GM12878 (cell line): Measurements from ENCODE around the gene PHLPP1. TPM values are rescaled to one million over a fixed set of nuclear protein-coding genes. Genes with fewer than 3 reads are reported as not detected.

ENCODE experiments used
- BCL11A ChIP-seq: IDR thresholded peaks from 2 replicates; pipeline ENCODE4 v1.6.1; 2011; ENCODE audit warnings: low read depth, low read length
- DPF2 ChIP-seq: fragments of 450-650 bp; IDR thresholded peaks from 2 replicates; pipeline ENCODE4 v1.6.1; 2017; ENCODE audit warnings: mild to moderate bottlenecking
- EP300 ChIP-seq, 2 experiments: fragments of 150-350 bp in 1 of 2; IDR thresholded peaks; 2 replicates each; pipeline ENCODE4 v1.6.1; 2011 to 2012; ENCODE audit warnings: low read depth in 2 of 2, low read length in 2 of 2, borderline replicate concordance in 1 of 2, improper control_type of control experiment in 1 of 2, inconsistent platforms in 1 of 2; ENCODE audit not compliant: control insufficient read depth in 1 of 2
- IKZF1 ChIP-seq: fragments of 450-650 bp; conservative IDR thresholded peaks from 2 replicates; pipeline ENCODE4 v1.6.1; 2017; ENCODE audit warnings: antibody characterized with exemption, mild to moderate bottlenecking
- IRF4 ChIP-seq: IDR thresholded peaks from 2 replicates; pipeline ENCODE4 v1.6.1; 2011; ENCODE audit warnings: low read depth, low read length
- SIN3A ChIP-seq: IDR thresholded peaks from 2 replicates; pipeline ENCODE4 v1.6.1; 2012; ENCODE audit warnings: low read depth, low read length, improper control_type of control experiment
- SMAD5 ChIP-seq: IDR thresholded peaks from 2 replicates; pipeline ENCODE4 v1.6.1; 2016; ENCODE audit warnings: antibody characterized with exemption, low read depth
- SRF ChIP-seq, 2 experiments: IDR thresholded peaks; 2 replicates each; pipeline ENCODE4 v1.6.1; 2011; ENCODE audit warnings: low read depth in 2 of 2, low read length in 2 of 2, mild to moderate bottlenecking in 1 of 2, moderate library complexity in 1 of 2
- ZNF592 ChIP-seq: fragments of 450-650 bp; IDR thresholded peaks from 2 replicates; pipeline ENCODE4 v1.6.1; 2017; ENCODE audit warnings: mild to moderate bottlenecking, moderate library complexity
- ZNF622 ChIP-seq: fragments of 450-650 bp; IDR thresholded peaks from 2 replicates; pipeline ENCODE4 v1.6.1; 2017; ENCODE audit warnings: mild to moderate bottlenecking, inconsistent platforms
- polyA plus RNA-seq, 11 experiments: library from polyadenylated mRNA; depleted of rRNA in 4 of 11; unstranded in 6 of 11; stranded (reverse) in 5 of 11; fragments of >200 nt; fragmentation: Nextera tagmentation in 4 of 11; fragmentation: Illumina TruSeq in 1 of 11; extraction: Ambion mirVana in 4 of 11; extraction: Trizol in 1 of 11; gene quantifications; 1 replicate in 1 of 11; 2 replicates in 10 of 11; pipeline versions ENCODE4 v1.2.1 to v1.2.3, GENCODE V29; 2011 to 2016; ENCODE audit warnings: inconsistent platforms in 2 of 11, missing spikeins in 2 of 11, low read depth in 1 of 11
- total RNA-seq, 4 experiments: library from RNA; depleted of rRNA in 3 of 4; stranded (reverse); fragments of >200 nt in 3 of 4; fragmentation: Illumina TruSeq in 1 of 4; extraction: Trizol in 1 of 4; gene quantifications; 2 replicates each; pipeline versions ENCODE4 v1.2.1 to v1.2.3, GENCODE V29; 2013 to 2021

PHLPP1 gene
- total and polyA plus RNA-seq, 10 of the 15 experiments (the other 5 are each of a cell fraction or from before 2014, with no cell fraction given): 0.42 to 7.0 (median 1.9) TPM

DNA sequence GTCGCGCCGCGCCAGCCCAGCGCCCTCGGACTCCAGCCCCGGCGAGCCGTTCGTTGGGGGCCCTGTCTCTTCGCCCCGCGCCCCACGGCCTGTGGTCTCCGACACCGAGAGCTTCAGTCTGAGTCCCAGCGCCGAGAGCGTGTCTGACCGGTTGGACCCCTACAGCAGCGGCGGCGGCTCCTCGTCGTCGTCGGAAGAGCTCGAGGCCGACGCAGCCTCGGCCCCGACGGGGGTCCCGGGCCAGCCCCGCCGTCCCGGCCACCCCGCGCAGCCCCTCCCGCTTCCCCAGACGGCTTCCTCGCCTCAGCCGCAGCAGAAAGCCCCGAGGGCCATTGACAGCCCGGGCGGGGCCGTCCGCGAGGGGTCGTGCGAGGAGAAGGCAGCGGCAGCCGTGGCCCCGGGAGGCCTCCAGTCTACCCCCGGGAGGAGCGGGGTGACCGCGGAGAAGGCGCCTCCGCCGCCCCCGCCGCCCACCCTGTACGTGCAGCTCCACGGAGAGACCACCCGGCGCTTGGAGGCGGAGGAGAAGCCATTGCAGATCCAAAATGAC, 1.4 kb downstream of the PHLPP1 start (continued):
- no peak for TF ChIP-seq ZNF622
- no peak for TF ChIP-seq BCL11A
- no peak for TF ChIP-seq SIN3A
- TF ChIP-seq SRF (IDR thresholded peaks at IDR 0.05; ENCODE audit: low read depth in 2 of 2, low read length in 2 of 2): no peak
- TF ChIP-seq SMAD5: no peak
- TF ChIP-seq IRF4: no peak
- TF ChIP-seq ZNF592: no peak
- TF ChIP-seq DPF2: 0 out of 2 replicates have a peak, but pooled peaks have one; percentile 8
- TF ChIP-seq IKZF1: peak; percentile 80
- TF ChIP-seq EP300 (IDR thresholded peaks at IDR 0.05; ENCODE audit: borderline replicate concordance in 1 of 2, control insufficient read depth in 1 of 2, low read depth in 2 of 2, low read length in 2 of 2): no peak
